ENCODE data around the gene CYP24A1.

The CYP24A1 gene

GRCh38 chr20:54140927-54141566 is 32.7 kb downstream of the CYP24A1 start:
- H3K27ac ChIP-seq = no peak overlapping the region
- no peaks in the 10 kb centered on the region for H3K79me2 ChIP-seq (ENCODE audit: insufficient read depth, low read depth)
- no peaks in the 10 kb centered on the region for H3K4me1 ChIP-seq (ENCODE audit: low read depth, poor library complexity, severe bottlenecking)
- TF ChIP-seq CTCF (conservative IDR thresholded peaks at IDR 0.05; ENCODE audit: low read depth, low read length) = no peak
- no peaks in the 10 kb centered on the region for H4K20me1 ChIP-seq (ENCODE audit: insufficient read depth)
- no peak overlapping the region for H3K9ac ChIP-seq
- H2AFZ ChIP-seq (ENCODE audit: low read depth) = no peak overlapping the region
- H3K36me3 ChIP-seq (ENCODE audit: insufficient read depth) = no peaks in the 10 kb centered on the region
- H3K4me3 ChIP-seq (IDR thresholded peaks at IDR 0.05; ENCODE audit: insufficient read depth, low read depth, low read length) = no peak overlapping the region
- H3K4me2 ChIP-seq = no peak overlapping the region
- no peaks in the 10 kb centered on the region for H3K27me3 ChIP-seq (ENCODE audit: insufficient read depth, low read depth)

- H3K9ac ChIP-seq = no peak overlapping the region
- no peak overlapping the region for H3K4me3 ChIP-seq (IDR thresholded peaks at IDR 0.05; ENCODE audit: insufficient read depth, low read depth, low read length)
- H3K36me3 ChIP-seq (ENCODE audit: insufficient read depth) = no peaks in the 10 kb centered on the region
- no peaks in the 10 kb centered on the region for H3K79me2 ChIP-seq (ENCODE audit: insufficient read depth, low read depth)
- no peaks in the 10 kb centered on the region for H4K20me1 ChIP-seq (ENCODE audit: insufficient read depth)
- no peaks in the 10 kb centered on the region for H3K4me1 ChIP-seq (ENCODE audit: low read depth, poor library complexity, severe bottlenecking)
- no peak overlapping the region for H3K4me2 ChIP-seq
- no peak for TF ChIP-seq CTCF (conservative IDR thresholded peaks at IDR 0.05; ENCODE audit: low read depth, low read length)
- no peak overlapping the region for H2AFZ ChIP-seq (ENCODE audit: low read depth)
- H3K27me3 ChIP-seq (ENCODE audit: insufficient read depth, low read depth) = no peaks in the 10 kb centered on the region
- H3K27ac ChIP-seq = no peak overlapping the region
Measured at GRCh38 chr20:54140486-54140885, 33.3 kb downstream of the CYP24A1 start.

GRCh38 chr20:54140067-54140466 is 33.7 kb downstream of the CYP24A1 start:
- Histone ChIP-seq H3K36me3 (ENCODE audit: insufficient read depth) (no peaks in the 10 kb centered on the region), H3K27me3 (ENCODE audit: insufficient read depth, low read depth) (no peaks in the 10 kb centered on the region), H3K9ac (no peak overlapping the region), H4K20me1 (ENCODE audit: insufficient read depth) (no peaks in the 10 kb centered on the region), H3K79me2 (ENCODE audit: insufficient read depth, low read depth) (no peaks in the 10 kb centered on the region), H3K4me3 (IDR thresholded peaks at IDR 0.05; ENCODE audit: insufficient read depth, low read depth, low read length) (no peak overlapping the region), H3K4me2 (no peak overlapping the region), H3K4me1 (ENCODE audit: low read depth, poor library complexity, severe bottlenecking) (no peaks in the 10 kb centered on the region), H3K27ac (no peak overlapping the region), H2AFZ (ENCODE audit: low read depth) (no peak overlapping the region)
- no peak for TF ChIP-seq CTCF (conservative IDR thresholded peaks at IDR 0.05; ENCODE audit: low read depth, low read length)

GRCh38 chr20:54139188-54139587 is 34.6 kb downstream of the CYP24A1 start:
- no peak overlapping the region for H3K4me3 ChIP-seq (IDR thresholded peaks at IDR 0.05; ENCODE audit: insufficient read depth, low read depth, low read length)
- H3K9ac ChIP-seq = no peak overlapping the region
- H3K36me3 ChIP-seq (ENCODE audit: insufficient read depth) = no peaks in the 10 kb centered on the region
- no peak overlapping the region for H2AFZ ChIP-seq (ENCODE audit: low read depth)
- no peaks in the 10 kb centered on the region for H4K20me1 ChIP-seq (ENCODE audit: insufficient read depth)
- H3K4me2 ChIP-seq = no peak overlapping the region
- no peaks in the 10 kb centered on the region for H3K79me2 ChIP-seq (ENCODE audit: insufficient read depth, low read depth)
- no peak for TF ChIP-seq CTCF (conservative IDR thresholded peaks at IDR 0.05; ENCODE audit: low read depth, low read length)
- H3K27ac ChIP-seq = no peak overlapping the region
- H3K4me1 ChIP-seq (ENCODE audit: low read depth, poor library complexity, severe bottlenecking) = no peaks in the 10 kb centered on the region
- H3K27me3 ChIP-seq (ENCODE audit: insufficient read depth, low read depth) = no peaks in the 10 kb centered on the region

All from KMS-11 (cell line).